Nephron (organoid): ENCODE results near the gene GNA15.
A peak's percentile ranks its signal among the peaks of the same experiment; 100 is the strongest.
"Not testable (repeated sequence)": the region's sequence is repeated elsewhere in the genome, so short reads cannot be mapped to it uniquely, and the experiment has no call there.

Experiments used
- H3K27ac Mint-ChIP-seq, 3 experiments: 2 replicates each; pipeline ENCODE4 v1.8.0; 2020; ENCODE audit warnings: mixed read lengths in 3 of 3, mild to moderate bottlenecking in 2 of 3, moderate library complexity in 1 of 3
- H3K27me3 Mint-ChIP-seq: 2 replicates; pipeline ENCODE4 v1.8.0; 2021; ENCODE audit warnings: low read depth, mild to moderate bottlenecking, moderate library complexity, mixed read lengths
- H3K36me3 Mint-ChIP-seq: 2 replicates; pipeline ENCODE4 v1.8.0; 2020; ENCODE audit warnings: low read depth, mixed read lengths
- H3K4me1 Mint-ChIP-seq: 2 replicates; pipeline ENCODE4 v1.8.0; 2020; ENCODE audit warnings: mixed read lengths
- H3K4me3 Mint-ChIP-seq, 3 experiments: 2 replicates each; pipeline ENCODE4 v1.8.0; 2020; ENCODE audit warnings: mild to moderate bottlenecking in 3 of 3, mixed read lengths in 3 of 3, moderate library complexity in 2 of 3
- H3K9me3 Mint-ChIP-seq: 2 replicates; pipeline ENCODE4 v1.8.0; 2020; ENCODE audit warnings: mixed read lengths
- CTCF ChIP-seq, 3 experiments: fragments of 200-600 bp; sonication (generic); IDR thresholded peaks; one replicate each; pipeline ENCODE4 v1.5.0; 2021; ENCODE audit warnings: antibody characterized with exemption in 3 of 3; ENCODE audit not compliant: unreplicated experiment in 3 of 3

Gene GNA15

GRCh38 chr19:3162418-3163229, 26.8 kb downstream of the GNA15 start:
- Mint-ChIP-seq H3K4me3 (no peak overlapping the region), H3K4me1 (no peaks in the 10 kb centered on the region), H3K27ac (no peak overlapping the region), H3K9me3 (no peaks in the 10 kb centered on the region), H3K36me3 (no peaks in the 10 kb centered on the region), H3K27me3 (peaks cover 20% of the 10 kb centered on the region)
- no peak for TF ChIP-seq CTCF (IDR thresholded peaks at IDR 0.05; ENCODE audit: unreplicated experiment in 3 of 3)

- no peaks in the 10 kb centered on the region for H3K9me3 Mint-ChIP-seq
- no peak overlapping the region for H3K27ac Mint-ChIP-seq
Observed at GRCh38 chr19:3163230-3163886, 27.5 kb downstream of the GNA15 start.

GRCh38 chr19:3163943-3164342, 28.1 kb downstream of the GNA15 start:
- Mint-ChIP-seq H3K27me3 (peaks cover 15% of the 10 kb centered on the region), H3K36me3 (no peaks in the 10 kb centered on the region), H3K27ac (no peak overlapping the region), H3K4me3 (no peak overlapping the region), H3K4me1 (no peaks in the 10 kb centered on the region), H3K9me3 (no peaks in the 10 kb centered on the region)
- no peak for TF ChIP-seq CTCF (IDR thresholded peaks at IDR 0.05; ENCODE audit: unreplicated experiment in 3 of 3)

More at GRCh38 chr19:3163230-3163886, 27.5 kb downstream of the GNA15 start:
- no peaks in the 10 kb centered on the region for H3K4me1 Mint-ChIP-seq
- no peak overlapping the region for H3K4me3 Mint-ChIP-seq
- TF ChIP-seq CTCF (IDR thresholded peaks at IDR 0.05; ENCODE audit: unreplicated experiment in 3 of 3): peak; percentile 90 to 92 (median 92)
- H3K36me3 Mint-ChIP-seq: no peaks in the 10 kb centered on the region
- H3K27me3 Mint-ChIP-seq: peaks cover 19% of the 10 kb centered on the region

GRCh38 chr19:3167533-3168272, 31.9 kb downstream of the GNA15 start:
- H3K27ac Mint-ChIP-seq: no peak overlapping the region
- peaks cover 20% of the 10 kb centered on the region for H3K27me3 Mint-ChIP-seq
- H3K9me3 Mint-ChIP-seq: no peaks in the 10 kb centered on the region
- H3K4me1 Mint-ChIP-seq: no peaks in the 10 kb centered on the region
- H3K36me3 Mint-ChIP-seq: no peaks in the 10 kb centered on the region
- TF ChIP-seq CTCF (IDR thresholded peaks at IDR 0.05; ENCODE audit: unreplicated experiment in 3 of 3): no peak
- H3K4me3 Mint-ChIP-seq: no peak overlapping the region

GRCh38 chr19:3171894-3172672, 36.2 kb downstream of the GNA15 start:
- H3K4me1 Mint-ChIP-seq: peaks cover 6% of the 10 kb centered on the region
- no peak for TF ChIP-seq CTCF (IDR thresholded peaks at IDR 0.05; ENCODE audit: unreplicated experiment in 3 of 3)
- H3K4me3 Mint-ChIP-seq: no peak overlapping the region
- H3K27me3 Mint-ChIP-seq: peaks cover 14% of the 10 kb centered on the region
- H3K9me3 Mint-ChIP-seq: no peaks in the 10 kb centered on the region
- no peaks in the 10 kb centered on the region for H3K36me3 Mint-ChIP-seq
- no peak overlapping the region for H3K27ac Mint-ChIP-seq

GRCh38 chr19:3172673-3173000, 36.8 kb downstream of the GNA15 start:
- not testable (repeated sequence) for H3K27ac Mint-ChIP-seq, H3K4me3 Mint-ChIP-seq, H3K9me3 Mint-ChIP-seq, H3K36me3 Mint-ChIP-seq, H3K4me1 Mint-ChIP-seq
- H3K27me3 Mint-ChIP-seq: peaks cover 14% of the 10 kb centered on the region
